ENCODE data around the gene PIP4K2A. TPM values are rescaled to one million over a fixed set of nuclear protein-coding genes. Genes with fewer than 3 reads are reported as not detected.

The PIP4K2A gene
- total and polyA plus RNA-seq, 2 of the 13 experiments (the other 11 are each of a cell fraction or from before 2014, with no cell fraction given): 9.1 to 22.6 TPM

DNA sequence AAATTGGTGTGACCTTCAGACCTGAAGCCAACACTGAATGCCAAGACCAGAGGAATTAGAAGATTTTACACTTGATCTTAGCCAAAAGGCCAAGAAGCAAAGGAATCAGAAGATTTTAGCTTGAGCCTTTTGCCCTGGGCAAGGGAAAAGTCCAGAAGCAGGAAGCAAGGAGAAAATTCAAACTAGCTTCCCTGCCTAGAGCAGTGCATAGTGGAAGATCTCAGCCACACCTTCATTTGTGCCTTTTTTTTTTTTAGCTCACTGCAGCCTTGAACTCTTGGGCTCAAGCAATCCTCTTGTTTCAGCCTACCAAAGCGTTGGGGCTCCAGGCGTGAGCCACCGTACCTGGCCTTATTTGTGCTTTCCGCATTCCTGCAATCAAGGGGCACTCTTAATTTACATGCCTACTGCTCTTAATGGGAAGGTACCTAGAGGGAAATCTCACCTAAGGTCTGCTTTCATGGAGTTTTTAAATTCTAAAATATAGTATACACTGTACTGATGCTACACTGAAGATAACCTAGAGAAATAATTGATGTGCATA lies 8.3 kb upstream of the PIP4K2A start:
- DNase-seq (ENCODE audit: low spot score) (no peak), FAIRE-seq (no peak), ATAC-seq (no peak)
- no TSS peak for BruUV-seq (replicated peaks)
- no peak overlapping the region for H3K27ac ChIP-seq (ENCODE audit: extremely low read length, insufficient read depth, low read length)
- in situ Hi-C loops (cut with HindIII; ENCODE audit: extremely low pct_ligation_motif_present, low pct_unique_long_range_greater_than_20kb) (loop anchor here (25.0 kb wide), 1 partner anchor 410 kb away; the partner anchor contains the start of genes BMI1 and COMMD3), intact Hi-C loops (cut with micrococcal nuclease; ENCODE audit: unreplicated experiment) (no loop called here)
- WGBS (ENCODE audit: low lambda C conversion rate): 52% methylated on average over 4 of the region's 4 CpGs
- POLR2A ChIA-PET: no interaction called here
- H3K79me2 ChIP-seq (ENCODE audit: insufficient read depth, low read length): no peaks in the 10 kb centered on the region
- peaks cover 0 to 1% of the 10 kb centered on the region in 2 experiments; a peak in 3 of 5 replicates for H3K27me3 ChIP-seq (ENCODE audit: control insufficient read depth in 1 of 2, insufficient read depth in 2 of 2, low read length in 2 of 2)
- no peak overlapping the region for H2AFZ ChIP-seq (ENCODE audit: low read length)
- no peaks in the 10 kb centered on the region for H4K20me1 ChIP-seq (ENCODE audit: insufficient read depth, low read length)
- no peak overlapping the region for H3K9ac ChIP-seq (ENCODE audit: insufficient read depth, low read depth, low read length)
- no peak overlapping the region for H3K4me3 ChIP-seq (replicated peaks in 1 of 3; ENCODE audit: insufficient read depth in 1 of 3, low read depth in 2 of 3, low read length in 3 of 3)
- no peak overlapping the region for H3K4me2 ChIP-seq (ENCODE audit: low read depth, low read length)
- H3K4me1 ChIP-seq (ENCODE audit: insufficient read depth, low read length): peaks cover 15% of the 10 kb centered on the region
- TF ChIP-seq ZNF550 (CRISPR knock-in tag; IDR thresholded peaks at IDR 0.05; ENCODE audit: borderline replicate concordance): no peak
- no peak for TF ChIP-seq ZNF432 (CRISPR knock-in tag; IDR thresholded peaks at IDR 0.05; ENCODE audit: borderline replicate concordance)
- no peak for TF ChIP-seq HES4 (CRISPR knock-in tag; IDR thresholded peaks at IDR 0.05; ENCODE audit: borderline replicate concordance)
- TF ChIP-seq, protein P1, sequence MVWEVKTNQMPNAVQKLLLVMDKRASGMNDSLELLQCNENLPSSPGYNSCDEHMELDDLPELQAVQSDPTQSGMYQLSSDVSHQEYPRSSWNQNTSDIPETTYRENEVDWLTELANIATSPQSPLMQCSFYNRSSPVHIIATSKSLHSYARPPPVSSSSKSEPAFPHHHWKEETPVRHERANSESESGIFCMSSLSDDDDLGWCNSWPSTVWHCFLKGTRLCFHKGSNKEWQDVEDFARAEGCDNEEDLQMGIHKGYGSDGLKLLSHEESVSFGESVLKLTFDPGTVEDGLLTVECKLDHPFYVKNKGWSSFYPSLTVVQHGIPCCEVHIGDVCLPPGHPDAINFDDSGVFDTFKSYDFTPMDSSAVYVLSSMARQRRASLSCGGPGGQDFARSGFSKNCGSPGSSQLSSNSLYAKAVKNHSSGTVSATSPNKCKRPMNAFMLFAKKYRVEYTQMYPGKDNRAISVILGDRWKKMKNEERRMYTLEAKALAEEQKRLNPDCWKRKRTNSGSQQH (CRISPR knock-in tag; IDR thresholded peaks at IDR 0.05; ENCODE audit: low read depth): no peak
- TF ChIP-seq ZNF773 (CRISPR knock-in tag; IDR thresholded peaks at IDR 0.05; ENCODE audit: borderline replicate concordance): no peak
- no peak for TF ChIP-seq TOE1 (CRISPR knock-in tag; IDR thresholded peaks at IDR 0.05)
- no peak for TF ChIP-seq MED13 (CRISPR knock-in tag; IDR thresholded peaks at IDR 0.05)
- no peak for TF ChIP-seq ZNF839 (CRISPR knock-in tag; IDR thresholded peaks at IDR 0.05; ENCODE audit: borderline replicate concordance)
- CTCF ChIA-PET (ENCODE audit: low intra/inter-chr PET ratio, low total read pairs): no interaction called here
- H3K9me3 ChIP-seq (ENCODE audit: low read length): no peaks in the 10 kb centered on the region
- no peaks in the 10 kb centered on the region for H3K36me3 ChIP-seq (replicated peaks in 1 of 2; ENCODE audit: control insufficient read depth in 1 of 2, insufficient read depth in 2 of 2, low read length in 2 of 2)
